ENCODE data around the gene EID2.
A peak's percentile ranks its signal among the peaks of the same experiment; 100 is the strongest.

The EID2 gene

GRCh38 chr19:39500543-39500942 is 39.4 kb downstream of the EID2 start:
- H3K4ac ChIP-seq (ENCODE audit: low read depth, low read length), result no peak overlapping the region
- H4K8ac ChIP-seq (ENCODE audit: low read depth, low read length), result no peak overlapping the region
- no peak overlapping the region for H3K18ac ChIP-seq (ENCODE audit: low read length)
- H2BK15ac ChIP-seq (replicated peaks; ENCODE audit: low read depth), result no peak overlapping the region
- no peak for DNase-seq
- H3K79me1 ChIP-seq (ENCODE audit: low read length), result no peaks in the 10 kb centered on the region
- no peak overlapping the region for H3K4me3 ChIP-seq (ENCODE audit: low read length)
- H3K27me3 ChIP-seq (ENCODE audit: insufficient read depth, low read length, poor library complexity), result peaks cover 17% of the 10 kb centered on the region
- H3K79me2 ChIP-seq (ENCODE audit: control insufficient read depth, insufficient read depth, low read length), result no peaks in the 10 kb centered on the region
- H3K56ac ChIP-seq (ENCODE audit: low read length), result no peak overlapping the region
- WGBS (ENCODE audit: extremely low coverage, insufficient coverage, low lambda C conversion rate), result no CpG with 5 or more reads among the region's 4 CpGs
- no peak overlapping the region for H3K27ac ChIP-seq (ENCODE audit: low read depth, low read length)
- H3K4me2 ChIP-seq (ENCODE audit: low read length), result peak overlapping the region; percentile 26
- no peaks in the 10 kb centered on the region for H3K36me3 ChIP-seq (ENCODE audit: control insufficient read depth, insufficient read depth, low read length)
- no peak overlapping the region for H4K5ac ChIP-seq (ENCODE audit: low read length)
- no peaks in the 10 kb centered on the region for H3K4me1 ChIP-seq (ENCODE audit: control insufficient read depth, low read depth, low read length)
- no peak overlapping the region for H2AK5ac ChIP-seq (ENCODE audit: low read length)
- peak overlapping the region; percentile 31 for H3K9ac ChIP-seq (ENCODE audit: low read length)
- H3K23ac ChIP-seq (ENCODE audit: low read length), result no peak overlapping the region
- no peak overlapping the region for H2BK5ac ChIP-seq (ENCODE audit: low read length)
- H2BK120ac ChIP-seq (ENCODE audit: low read depth, low read length), result no peak overlapping the region

GRCh38 chr19:39499932-39500331 is 40.0 kb downstream of the EID2 start:
- H3K4me2 ChIP-seq (ENCODE audit: low read length), result peak overlapping the region; percentile 10
- WGBS (ENCODE audit: extremely low coverage, insufficient coverage, low lambda C conversion rate), result no CpG with 5 or more reads among the region's 8 CpGs
- H3K79me2 ChIP-seq (ENCODE audit: control insufficient read depth, insufficient read depth, low read length), result no peaks in the 10 kb centered on the region
- H3K79me1 ChIP-seq (ENCODE audit: low read length), result no peaks in the 10 kb centered on the region
- H4K5ac ChIP-seq (ENCODE audit: low read length), result no peak overlapping the region
- no peak overlapping the region for H2BK120ac ChIP-seq (ENCODE audit: low read depth, low read length)
- peak overlapping the region; percentile 80 for H3K9ac ChIP-seq (ENCODE audit: low read length)
- no peak overlapping the region for H2BK15ac ChIP-seq (replicated peaks; ENCODE audit: low read depth)
- H3K27ac ChIP-seq (ENCODE audit: low read depth, low read length), result no peak overlapping the region
- no peak overlapping the region for H3K23ac ChIP-seq (ENCODE audit: low read length)
- H3K4ac ChIP-seq (ENCODE audit: low read depth, low read length), result no peak overlapping the region
- no peaks in the 10 kb centered on the region for H3K4me1 ChIP-seq (ENCODE audit: control insufficient read depth, low read depth, low read length)
- H2AK5ac ChIP-seq (ENCODE audit: low read length), result no peak overlapping the region
- H3K18ac ChIP-seq (ENCODE audit: low read length), result no peak overlapping the region
- no peak overlapping the region for H2BK5ac ChIP-seq (ENCODE audit: low read length)
- DNase-seq, result no peak
- peaks cover 17% of the 10 kb centered on the region for H3K27me3 ChIP-seq (ENCODE audit: insufficient read depth, low read length, poor library complexity)
- no peak overlapping the region for H3K56ac ChIP-seq (ENCODE audit: low read length)
- H3K4me3 ChIP-seq (ENCODE audit: low read length), result peak overlapping the region; percentile 13
- H3K36me3 ChIP-seq (ENCODE audit: control insufficient read depth, insufficient read depth, low read length), result no peaks in the 10 kb centered on the region
- no peak overlapping the region for H4K8ac ChIP-seq (ENCODE audit: low read depth, low read length)

- Histone ChIP-seq H4K8ac (ENCODE audit: low read depth, low read length) (no peak within 1 kb of the TSS), H2BK15ac (replicated peaks; ENCODE audit: low read depth) (no peak within 1 kb of the TSS), H3K23ac (ENCODE audit: low read length) (peak within 1 kb of the TSS; percentile 15), H2BK120ac (ENCODE audit: low read depth, low read length) (no peak within 1 kb of the TSS), H3K4me2 (ENCODE audit: low read length) (peak within 1 kb of the TSS; percentile 61), H3K4me3 (ENCODE audit: low read length) (peak within 1 kb of the TSS; percentile 66), H3K4ac (ENCODE audit: low read depth, low read length) (no peak within 1 kb of the TSS), H2BK5ac (ENCODE audit: low read length) (peak within 1 kb of the TSS; percentile 1), H3K27ac (ENCODE audit: low read depth, low read length) (no peak within 1 kb of the TSS), H2AK5ac (ENCODE audit: low read length) (peak within 1 kb of the TSS; percentile 73), H3K79me1 (ENCODE audit: low read length) (no peaks in the 10 kb centered on the region), H3K56ac (ENCODE audit: low read length) (peak within 1 kb of the TSS; percentile 85), H3K4me1 (ENCODE audit: control insufficient read depth, low read depth, low read length) (no peaks in the 10 kb centered on the region), H3K18ac (ENCODE audit: low read length) (peak within 1 kb of the TSS; percentile 60), H3K9ac (ENCODE audit: low read length) (peak within 1 kb of the TSS; percentile 80), H3K27me3 (ENCODE audit: insufficient read depth, low read length, poor library complexity) (peaks cover 17% of the 10 kb centered on the region), H4K5ac (ENCODE audit: low read length) (no peak within 1 kb of the TSS), H3K79me2 (ENCODE audit: control insufficient read depth, insufficient read depth, low read length) (no peaks in the 10 kb centered on the region), H3K36me3 (ENCODE audit: control insufficient read depth, insufficient read depth, low read length) (no peaks in the 10 kb centered on the region)
- no CpG with 5 or more reads among the region's 60 CpGs for WGBS (ENCODE audit: extremely low coverage, insufficient coverage, low lambda C conversion rate)
- peak; percentile 41 for DNase-seq
Observed at GRCh38 chr19:39498798-39499642, 40.9 kb downstream of the EID2 start, which contains the start of gene DLL3. Gene DLL3, plus strand, starts transcription at chr19:39498947. Its CDS starts 28 bp downstream, at chr19:39498975.

- H3K27me3 ChIP-seq (ENCODE audit: insufficient read depth, low read length, poor library complexity), result peaks cover 17% of the 10 kb centered on the region
- peak overlapping the region; percentile 55 for H3K4me2 ChIP-seq (ENCODE audit: low read length)
- no peaks in the 10 kb centered on the region for H3K79me2 ChIP-seq (ENCODE audit: control insufficient read depth, insufficient read depth, low read length)
- H4K5ac ChIP-seq (ENCODE audit: low read length), result no peak overlapping the region
- no peaks in the 10 kb centered on the region for H3K36me3 ChIP-seq (ENCODE audit: control insufficient read depth, insufficient read depth, low read length)
- H3K18ac ChIP-seq (ENCODE audit: low read length), result peak overlapping the region; percentile 60
- H3K4me1 ChIP-seq (ENCODE audit: control insufficient read depth, low read depth, low read length), result no peaks in the 10 kb centered on the region
- peak overlapping the region; percentile 73 for H2AK5ac ChIP-seq (ENCODE audit: low read length)
- WGBS (ENCODE audit: extremely low coverage, insufficient coverage, low lambda C conversion rate), result no CpG with 5 or more reads among the region's 40 CpGs
- peak overlapping the region; percentile 85 for H3K56ac ChIP-seq (ENCODE audit: low read length)
- no peak overlapping the region for H2BK120ac ChIP-seq (ENCODE audit: low read depth, low read length)
- no peak overlapping the region for H3K27ac ChIP-seq (ENCODE audit: low read depth, low read length)
- H2BK5ac ChIP-seq (ENCODE audit: low read length), result peak overlapping the region; percentile 1
- H3K4ac ChIP-seq (ENCODE audit: low read depth, low read length), result no peak overlapping the region
- no peak overlapping the region for H4K8ac ChIP-seq (ENCODE audit: low read depth, low read length)
- no peak overlapping the region for H3K23ac ChIP-seq (ENCODE audit: low read length)
- no peak overlapping the region for H2BK15ac ChIP-seq (replicated peaks; ENCODE audit: low read depth)
- peak overlapping the region; percentile 63 for H3K9ac ChIP-seq (ENCODE audit: low read length)
- no peaks in the 10 kb centered on the region for H3K79me1 ChIP-seq (ENCODE audit: low read length)
- H3K4me3 ChIP-seq (ENCODE audit: low read length), result peak overlapping the region; percentile 36
- DNase-seq, result no peak
Observed at GRCh38 chr19:39497996-39498797, 41.8 kb downstream of the EID2 start.

- H4K5ac ChIP-seq (ENCODE audit: low read length), result no peak overlapping the region
- H2AK5ac ChIP-seq (ENCODE audit: low read length), result no peak overlapping the region
- H2BK5ac ChIP-seq (ENCODE audit: low read length), result no peak overlapping the region
- H3K4me1 ChIP-seq (ENCODE audit: control insufficient read depth, low read depth, low read length), result no peaks in the 10 kb centered on the region
- no peak overlapping the region for H3K27ac ChIP-seq (ENCODE audit: low read depth, low read length)
- H3K4me2 ChIP-seq (ENCODE audit: low read length), result no peak overlapping the region
- no peak overlapping the region for H3K9ac ChIP-seq (ENCODE audit: low read length)
- peak overlapping the region; percentile 64 for H3K18ac ChIP-seq (ENCODE audit: low read length)
- no CpG with 5 or more reads among the region's 7 CpGs for WGBS (ENCODE audit: extremely low coverage, insufficient coverage, low lambda C conversion rate)
- H3K36me3 ChIP-seq (ENCODE audit: control insufficient read depth, insufficient read depth, low read length), result no peaks in the 10 kb centered on the region
- H3K4ac ChIP-seq (ENCODE audit: low read depth, low read length), result no peak overlapping the region
- no peak overlapping the region for H4K8ac ChIP-seq (ENCODE audit: low read depth, low read length)
- H3K79me1 ChIP-seq (ENCODE audit: low read length), result no peaks in the 10 kb centered on the region
- no peak overlapping the region for H2BK120ac ChIP-seq (ENCODE audit: low read depth, low read length)
- H3K56ac ChIP-seq (ENCODE audit: low read length), result no peak overlapping the region
- H3K4me3 ChIP-seq (ENCODE audit: low read length), result no peak overlapping the region
- peak; percentile 94 for DNase-seq
- H3K27me3 ChIP-seq (ENCODE audit: insufficient read depth, low read length, poor library complexity), result peaks cover 17% of the 10 kb centered on the region
- H3K23ac ChIP-seq (ENCODE audit: low read length), result no peak overlapping the region
- H3K79me2 ChIP-seq (ENCODE audit: control insufficient read depth, insufficient read depth, low read length), result no peaks in the 10 kb centered on the region
- no peak overlapping the region for H2BK15ac ChIP-seq (replicated peaks; ENCODE audit: low read depth)
Observed at GRCh38 chr19:39497701-39497995, 42.3 kb downstream of the EID2 start.

All from mesendoderm (in vitro differentiated cells).